GM18505 (cell line): ENCODE data around the gene GKN1.

Experiments
- ATAC-seq: cut with Tn5 transposase; IDR thresholded peaks from one replicate; pipeline ENCODE4 v1.9.1; 2021; ENCODE audit not compliant: unreplicated experiment
- POLR2A ChIP-seq: IDR thresholded peaks from 4 replicates; pipeline ENCODE4 v1.6.1; 2011; ENCODE audit warnings: borderline replicate concordance; ENCODE audit not compliant: insufficient read depth, insufficient read length; ENCODE audit errors: extremely low read depth

GKN1 gene

DNA sequence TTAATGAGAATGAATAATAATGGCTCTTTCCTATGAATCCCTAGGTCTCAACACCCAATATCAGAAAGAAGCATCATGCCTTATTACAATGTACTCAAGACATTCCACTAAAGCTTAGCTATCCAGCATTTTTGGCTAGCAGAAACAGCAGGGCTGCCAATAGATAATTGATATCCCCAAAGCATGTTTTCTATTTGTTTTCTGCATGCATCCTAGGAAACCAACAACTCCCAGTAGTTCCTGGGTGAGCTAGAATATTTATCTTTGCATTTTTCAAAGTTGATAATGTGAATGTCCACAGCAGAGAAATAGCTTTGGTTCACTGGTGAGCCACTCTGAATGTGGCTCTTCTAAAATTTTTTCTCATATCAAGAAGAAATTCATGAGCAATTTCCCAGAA is 32.7 kb downstream of the GKN1 start:
- ATAC-seq = no peak
- no peak for TF ChIP-seq POLR2A

DNA sequence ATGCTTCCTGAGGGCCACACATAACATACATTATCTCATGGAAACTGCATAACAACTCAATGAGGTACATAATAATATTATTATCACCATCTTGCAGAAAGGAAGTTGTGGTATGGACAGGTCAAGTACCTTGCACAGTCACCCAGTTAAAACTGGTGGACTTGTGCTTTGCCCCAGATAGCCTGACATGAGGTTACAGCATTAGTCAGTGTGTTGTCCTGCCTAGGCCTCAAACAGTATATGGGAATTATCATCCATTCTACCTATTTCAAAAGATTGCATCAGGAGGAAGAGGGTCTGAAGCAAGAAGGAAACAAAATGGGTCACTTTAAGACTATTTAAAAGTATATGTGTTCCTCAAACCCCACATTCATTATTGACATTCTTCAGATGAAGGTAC is 33.2 kb downstream of the GKN1 start:
- no peak for ATAC-seq
- TF ChIP-seq POLR2A = no peak

DNA sequence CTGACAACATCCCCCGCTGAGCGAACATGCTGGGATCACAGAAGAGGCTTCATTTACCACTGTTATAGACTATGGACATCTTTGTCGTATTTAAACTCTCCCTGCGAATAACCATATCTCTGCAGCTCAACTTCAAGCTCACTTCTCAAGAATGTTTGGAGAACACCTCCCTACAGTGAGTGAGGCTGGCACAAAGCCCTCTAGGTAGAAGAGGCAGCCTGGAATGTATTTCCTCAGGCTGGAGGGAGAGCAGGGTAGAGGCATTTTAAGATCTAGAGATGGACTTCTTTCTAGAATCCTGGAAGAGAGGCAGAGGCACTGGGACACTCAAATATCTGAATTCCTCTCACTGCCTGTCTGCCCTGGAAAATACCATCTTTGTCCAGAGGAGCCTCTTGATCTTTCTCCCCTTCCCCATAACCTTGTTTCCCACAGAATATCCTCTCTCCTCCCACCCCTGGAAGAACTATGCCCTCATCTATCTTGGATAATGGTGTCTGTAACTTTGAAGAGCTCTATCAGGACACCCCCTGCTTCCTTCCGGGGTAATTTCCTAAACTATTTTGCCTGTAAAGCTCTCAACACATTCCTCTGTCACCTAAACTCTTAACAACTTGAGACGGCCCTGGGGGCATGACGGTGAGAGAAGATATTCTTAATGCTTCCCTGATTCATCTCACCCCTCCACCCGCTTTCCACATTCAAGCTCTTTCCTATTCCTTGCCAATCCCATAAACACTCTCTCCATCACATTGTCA is 36.2 kb downstream of the GKN1 start:
- no peak for ATAC-seq
- TF ChIP-seq POLR2A = no peak

DNA sequence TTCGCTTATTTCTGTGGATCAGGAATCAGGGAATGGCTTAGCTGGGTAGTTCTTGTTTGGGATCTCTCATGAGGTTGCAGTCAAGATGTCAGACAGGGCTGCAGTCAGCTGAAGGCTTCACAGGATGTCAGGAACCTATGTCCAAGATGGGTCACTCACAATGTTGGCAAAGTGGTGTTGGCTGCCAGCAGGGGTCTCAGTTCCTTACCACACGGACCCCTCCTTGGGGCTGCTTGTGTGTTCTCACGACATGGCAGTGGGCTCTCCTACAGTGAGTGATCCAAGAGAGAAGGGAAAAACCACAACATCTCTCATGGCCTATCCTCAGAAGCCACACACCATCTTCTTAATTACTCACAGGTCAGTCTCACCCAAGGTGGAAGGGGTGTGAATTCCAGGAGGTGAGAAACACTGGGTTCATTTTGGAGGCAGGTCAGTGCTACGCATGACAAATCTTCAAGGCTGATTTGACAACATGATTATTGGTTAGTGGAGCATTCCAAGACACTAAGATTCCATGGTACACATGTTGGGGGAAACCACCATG is 37.2 kb downstream of the GKN1 start:
- no peak for TF ChIP-seq POLR2A
- ATAC-seq = no peak

DNA sequence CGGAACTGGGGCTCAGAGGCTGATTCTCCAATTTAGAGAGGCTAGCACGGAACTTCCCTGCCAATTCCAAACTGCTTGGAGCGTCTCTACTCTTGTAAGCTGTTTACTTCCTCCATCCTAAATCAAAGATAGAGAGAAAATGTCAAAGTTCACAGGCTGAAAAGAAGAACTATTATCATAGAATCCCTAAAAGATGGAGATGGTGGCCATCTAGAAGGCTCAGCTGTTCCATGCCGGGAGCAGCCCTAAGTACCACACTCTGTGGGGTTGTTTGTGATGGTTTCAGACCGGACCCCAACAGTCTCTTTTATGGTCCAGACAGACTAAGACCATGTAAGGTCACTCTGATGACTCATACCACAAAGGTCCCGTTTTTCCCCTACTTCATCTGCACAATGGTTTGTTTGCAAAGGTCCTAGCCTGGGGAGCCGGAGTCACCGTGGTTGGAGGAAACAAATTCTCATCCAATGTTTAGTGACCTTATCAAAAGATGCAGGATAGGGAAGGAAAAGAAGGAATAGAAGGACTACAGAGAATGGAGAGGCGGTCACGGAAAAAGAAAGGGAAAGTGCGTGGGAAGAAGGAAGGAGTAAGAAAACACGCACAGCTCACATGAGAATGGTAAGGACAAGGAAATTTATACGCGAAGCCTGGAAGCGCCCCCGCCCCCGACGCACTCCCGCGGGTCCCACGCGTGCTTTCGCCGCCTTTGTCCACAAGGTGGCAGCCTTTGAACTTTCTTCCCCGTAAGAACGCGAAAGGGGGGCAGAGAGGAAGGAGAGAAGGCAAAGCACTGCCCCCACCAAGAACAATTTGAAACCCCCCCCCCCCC is 38.1 kb downstream of the GKN1 start:
- ATAC-seq = no peak
- no peak for TF ChIP-seq POLR2A

DNA sequence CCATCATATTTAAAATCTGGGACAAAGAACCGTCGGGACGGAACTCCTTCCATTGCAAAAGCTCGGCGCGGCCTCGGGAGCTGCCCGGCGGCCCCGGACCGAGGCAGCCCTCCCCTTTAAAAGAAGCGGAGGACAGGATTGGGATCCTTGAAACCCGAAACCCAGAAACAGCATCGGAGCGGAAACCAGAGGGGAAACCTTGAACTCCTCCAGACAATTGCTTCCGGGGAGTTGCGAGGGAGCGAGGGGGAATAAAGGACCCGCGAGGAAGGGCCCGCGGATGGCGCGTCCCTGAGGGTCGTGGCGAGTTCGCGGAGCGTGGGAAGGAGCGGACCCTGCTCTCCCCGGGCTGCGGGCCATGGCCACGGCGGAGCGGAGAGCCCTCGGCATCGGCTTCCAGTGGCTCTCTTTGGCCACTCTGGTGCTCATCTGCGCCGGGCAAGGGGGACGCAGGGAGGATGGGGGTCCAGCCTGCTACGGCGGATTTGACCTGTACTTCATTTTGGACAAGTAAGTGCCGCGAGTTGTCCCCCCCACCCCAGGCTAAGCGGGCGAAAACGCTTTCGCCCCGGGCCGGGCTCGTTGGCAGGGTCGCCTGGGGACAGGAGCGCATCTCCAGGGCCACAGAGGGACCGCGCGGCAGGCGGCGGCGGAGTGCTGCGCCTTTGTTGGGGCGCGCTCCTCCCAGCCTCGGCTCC is 38.9 kb downstream of the GKN1 start, which contains the start of gene ANTXR1:
Gene ANTXR1, plus strand, starts transcription at position 38 of the 698 bp plus-strand sequence. Its CDS starts 321 bp downstream, at position 359.
- ATAC-seq = no peak
- TF ChIP-seq POLR2A = no peak

DNA sequence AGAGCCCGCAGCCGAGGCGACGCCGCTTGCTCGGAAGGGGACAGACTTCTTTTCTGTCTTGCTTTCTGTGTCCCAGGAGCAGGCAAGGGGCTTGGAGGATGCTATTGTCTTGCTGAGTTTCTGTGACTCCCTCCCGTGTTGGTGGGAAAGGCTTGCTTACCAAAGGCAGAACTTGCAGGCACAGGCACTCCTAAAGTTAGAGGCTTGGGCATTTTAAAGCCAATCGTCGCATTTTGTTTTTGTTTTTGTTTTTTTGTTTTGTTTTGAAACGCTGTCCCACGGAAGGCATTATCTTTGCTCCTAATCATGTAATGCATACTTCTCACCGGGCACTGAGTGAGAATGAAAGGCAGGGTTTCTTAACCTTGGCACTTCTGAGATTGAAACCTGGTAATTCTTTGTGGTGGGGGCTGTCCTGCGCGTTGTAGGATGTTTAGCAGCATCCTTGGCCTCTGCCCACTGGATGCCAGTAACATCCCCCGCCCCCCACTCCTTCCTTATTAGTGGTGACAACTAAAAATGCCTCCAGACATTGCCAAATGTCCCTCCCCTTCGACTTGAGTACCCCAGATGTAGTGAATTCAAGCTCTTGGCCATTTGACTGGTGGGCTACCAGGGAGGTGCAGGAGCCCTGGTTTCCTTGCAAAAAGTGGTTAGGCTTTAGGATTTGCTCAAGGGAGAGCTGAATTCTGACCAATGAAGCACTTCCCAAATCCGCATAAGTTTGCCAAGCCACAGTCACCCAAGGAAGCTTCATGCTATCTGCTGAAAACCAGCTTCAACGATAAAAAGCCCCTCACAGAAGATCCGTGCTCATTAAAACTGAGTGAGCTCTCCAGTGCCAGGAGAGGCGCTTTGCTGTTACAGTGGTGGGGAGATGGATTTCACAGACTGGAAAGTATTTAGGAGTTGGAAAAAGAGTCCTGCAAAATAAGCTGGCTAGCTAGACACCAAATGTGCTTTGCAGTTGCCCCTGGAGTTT is 39.7 kb downstream of the GKN1 start:
- ATAC-seq = no peak
- TF ChIP-seq POLR2A = no peak

DNA sequence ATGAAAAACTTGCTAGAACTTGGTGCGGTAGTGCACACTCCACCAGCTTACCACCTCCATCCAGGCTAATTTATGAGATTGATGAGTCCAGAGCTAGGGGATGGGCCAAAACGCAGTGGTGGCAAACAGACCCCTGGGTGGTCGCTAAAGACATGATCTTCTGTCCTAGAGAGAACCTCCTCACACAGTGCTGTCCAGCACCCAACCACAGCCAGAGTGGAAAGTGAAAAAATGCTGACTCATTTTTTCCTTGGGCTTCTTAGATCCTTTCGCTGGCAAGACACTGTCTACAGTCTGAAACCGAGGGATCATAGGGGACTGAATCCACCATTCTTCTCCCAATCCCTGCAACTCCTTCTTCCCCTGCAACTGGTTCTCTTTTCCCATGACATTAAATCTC is 42.6 kb downstream of the GKN1 start:
- no peak for TF ChIP-seq POLR2A
- ATAC-seq = no peak

DNA sequence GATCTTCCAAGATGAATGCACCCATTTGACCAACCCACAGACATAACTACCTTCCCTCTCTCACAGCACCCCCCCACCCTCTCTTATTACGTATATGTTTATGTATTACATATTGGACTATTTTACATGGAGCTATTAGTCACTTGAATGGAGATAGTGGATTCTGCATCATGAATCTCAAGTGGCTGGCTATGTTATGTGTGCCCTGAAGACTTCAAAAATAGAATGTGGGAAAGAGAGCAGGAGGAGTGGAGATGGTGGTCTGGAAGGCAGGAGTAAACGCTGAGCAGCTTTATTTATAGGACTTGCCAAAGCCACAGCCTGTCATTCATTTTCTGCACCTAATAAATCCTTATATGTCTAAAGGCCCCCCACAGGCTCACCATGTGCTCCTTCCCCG is 43.4 kb downstream of the GKN1 start:
- no peak for ATAC-seq
- TF ChIP-seq POLR2A = no peak

DNA sequence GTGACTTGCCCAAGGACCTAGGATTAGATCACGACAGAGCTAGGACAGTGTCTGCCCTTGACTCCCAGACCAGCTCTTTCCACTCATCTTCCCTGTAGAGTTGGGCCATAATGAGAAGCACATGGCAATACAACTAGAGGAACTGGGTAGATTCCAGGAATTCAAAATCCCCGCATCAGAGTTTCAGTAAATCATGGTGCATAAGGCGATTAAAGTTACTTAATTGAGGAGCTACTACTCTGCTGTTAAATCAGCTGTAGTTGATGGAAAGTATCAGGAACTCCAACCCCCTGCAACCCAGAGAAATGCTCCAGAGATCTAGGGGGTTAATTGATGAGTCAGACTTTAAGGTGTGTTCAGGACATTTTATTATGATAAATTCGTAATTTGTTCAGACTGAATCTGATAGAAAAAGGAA is 44.3 kb downstream of the GKN1 start:
- ATAC-seq = no peak
- no peak for TF ChIP-seq POLR2A

DNA sequence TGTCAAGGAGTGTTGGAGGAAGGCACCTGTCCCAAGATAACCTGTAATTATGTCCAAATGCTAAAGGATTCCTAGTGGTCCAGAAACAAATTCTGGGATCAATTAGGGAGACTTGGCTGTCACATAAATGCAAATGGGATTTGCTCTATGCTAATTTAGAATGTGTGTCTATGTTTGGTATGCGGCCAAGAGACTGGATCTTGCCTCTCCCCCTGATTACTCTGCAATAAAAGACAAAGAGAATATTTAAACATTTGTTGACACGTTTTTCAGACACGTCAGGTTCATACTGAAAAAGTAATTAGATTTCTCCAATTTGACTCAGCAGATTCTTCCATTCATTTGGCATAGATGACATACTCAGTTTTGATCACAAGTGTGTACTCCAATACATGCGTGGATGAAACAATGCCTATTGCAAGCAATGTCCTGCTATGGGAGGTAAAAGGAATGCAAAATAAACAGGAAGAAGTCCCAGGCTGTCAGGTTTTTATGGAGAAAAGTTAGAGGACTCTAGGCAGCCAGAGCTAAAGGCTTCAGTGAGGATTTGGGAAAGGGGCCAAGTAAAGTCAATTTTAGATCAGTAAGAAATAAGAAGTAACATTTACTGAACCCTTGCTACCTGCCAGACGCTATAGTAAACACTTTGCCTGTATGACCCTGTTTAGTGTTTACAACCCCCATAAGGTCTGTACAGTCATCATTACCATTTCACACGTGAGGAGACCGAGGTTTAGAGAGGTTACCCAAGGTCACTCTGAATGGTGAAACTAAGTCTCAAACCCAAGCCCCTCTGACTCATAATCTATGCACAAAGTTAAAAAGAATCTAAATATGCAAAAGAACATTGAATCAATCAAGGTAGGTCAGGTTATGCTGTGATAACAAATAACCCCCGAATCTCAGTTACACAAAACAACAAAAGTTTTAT is 46.3 kb downstream of the GKN1 start:
- TF ChIP-seq POLR2A = no peak
- no peak for ATAC-seq
